B cell (primary cell): ENCODE measurements around the gene CBFB.

Experiments used
- EZH2 ChIP-seq: IDR thresholded peaks from 2 replicates; pipeline ENCODE4 v1.6.1; 2012; ENCODE audit warnings: borderline replicate concordance, low read depth, mild to moderate bottlenecking, moderate library complexity, low read length; ENCODE audit not compliant: insufficient read depth, poor library complexity, severe bottlenecking
- TF ChIP-seq, protein P1 (sequence below): fragments of 200-600 bp; IDR thresholded peaks from one replicate; pipeline ENCODE4 v1.8.0; 2022; ENCODE audit warnings: antibody characterized with exemption, mild to moderate bottlenecking

GRCh38 chr16:67036323-67036741 lies 7.4 kb downstream of the CBFB start:
- TF ChIP-seq, protein P1, sequence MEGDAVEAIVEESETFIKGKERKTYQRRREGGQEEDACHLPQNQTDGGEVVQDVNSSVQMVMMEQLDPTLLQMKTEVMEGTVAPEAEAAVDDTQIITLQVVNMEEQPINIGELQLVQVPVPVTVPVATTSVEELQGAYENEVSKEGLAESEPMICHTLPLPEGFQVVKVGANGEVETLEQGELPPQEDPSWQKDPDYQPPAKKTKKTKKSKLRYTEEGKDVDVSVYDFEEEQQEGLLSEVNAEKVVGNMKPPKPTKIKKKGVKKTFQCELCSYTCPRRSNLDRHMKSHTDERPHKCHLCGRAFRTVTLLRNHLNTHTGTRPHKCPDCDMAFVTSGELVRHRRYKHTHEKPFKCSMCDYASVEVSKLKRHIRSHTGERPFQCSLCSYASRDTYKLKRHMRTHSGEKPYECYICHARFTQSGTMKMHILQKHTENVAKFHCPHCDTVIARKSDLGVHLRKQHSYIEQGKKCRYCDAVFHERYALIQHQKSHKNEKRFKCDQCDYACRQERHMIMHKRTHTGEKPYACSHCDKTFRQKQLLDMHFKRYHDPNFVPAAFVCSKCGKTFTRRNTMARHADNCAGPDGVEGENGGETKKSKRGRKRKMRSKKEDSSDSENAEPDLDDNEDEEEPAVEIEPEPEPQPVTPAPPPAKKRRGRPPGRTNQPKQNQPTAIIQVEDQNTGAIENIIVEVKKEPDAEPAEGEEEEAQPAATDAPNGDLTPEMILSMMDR, result no peak
- TF ChIP-seq EZH2, result no peak
